Measurements from ENCODE around the gene GALNT13.

Gene GALNT13

DNA sequence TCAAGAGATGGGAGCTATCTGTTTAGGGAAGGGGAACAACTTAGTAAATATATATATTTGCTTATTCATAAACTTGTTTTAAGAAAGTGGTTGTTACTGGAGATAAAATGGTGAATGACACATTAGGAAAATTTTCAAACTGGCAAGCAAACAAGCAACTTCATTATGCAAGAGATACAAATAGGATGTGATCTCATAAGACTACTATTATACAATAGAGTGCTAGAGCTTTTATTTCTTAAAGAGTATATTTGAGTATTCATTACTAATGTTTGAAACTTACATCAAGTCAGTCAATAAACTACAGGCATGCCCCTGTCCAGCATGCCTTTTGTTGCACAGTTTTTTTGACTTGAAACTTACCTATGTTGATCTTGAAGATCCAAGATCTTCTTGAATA, 471.6 kb downstream of the GALNT13 start:
- DNase-seq (ENCODE audit: insufficient read length, low spot score) (no peak), FAIRE-seq (no peak)
- TF ChIP-seq, protein P1, sequence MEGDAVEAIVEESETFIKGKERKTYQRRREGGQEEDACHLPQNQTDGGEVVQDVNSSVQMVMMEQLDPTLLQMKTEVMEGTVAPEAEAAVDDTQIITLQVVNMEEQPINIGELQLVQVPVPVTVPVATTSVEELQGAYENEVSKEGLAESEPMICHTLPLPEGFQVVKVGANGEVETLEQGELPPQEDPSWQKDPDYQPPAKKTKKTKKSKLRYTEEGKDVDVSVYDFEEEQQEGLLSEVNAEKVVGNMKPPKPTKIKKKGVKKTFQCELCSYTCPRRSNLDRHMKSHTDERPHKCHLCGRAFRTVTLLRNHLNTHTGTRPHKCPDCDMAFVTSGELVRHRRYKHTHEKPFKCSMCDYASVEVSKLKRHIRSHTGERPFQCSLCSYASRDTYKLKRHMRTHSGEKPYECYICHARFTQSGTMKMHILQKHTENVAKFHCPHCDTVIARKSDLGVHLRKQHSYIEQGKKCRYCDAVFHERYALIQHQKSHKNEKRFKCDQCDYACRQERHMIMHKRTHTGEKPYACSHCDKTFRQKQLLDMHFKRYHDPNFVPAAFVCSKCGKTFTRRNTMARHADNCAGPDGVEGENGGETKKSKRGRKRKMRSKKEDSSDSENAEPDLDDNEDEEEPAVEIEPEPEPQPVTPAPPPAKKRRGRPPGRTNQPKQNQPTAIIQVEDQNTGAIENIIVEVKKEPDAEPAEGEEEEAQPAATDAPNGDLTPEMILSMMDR (IDR thresholded peaks at IDR 0.05; ENCODE audit: insufficient read depth, missing control alignments): no peak

DNA sequence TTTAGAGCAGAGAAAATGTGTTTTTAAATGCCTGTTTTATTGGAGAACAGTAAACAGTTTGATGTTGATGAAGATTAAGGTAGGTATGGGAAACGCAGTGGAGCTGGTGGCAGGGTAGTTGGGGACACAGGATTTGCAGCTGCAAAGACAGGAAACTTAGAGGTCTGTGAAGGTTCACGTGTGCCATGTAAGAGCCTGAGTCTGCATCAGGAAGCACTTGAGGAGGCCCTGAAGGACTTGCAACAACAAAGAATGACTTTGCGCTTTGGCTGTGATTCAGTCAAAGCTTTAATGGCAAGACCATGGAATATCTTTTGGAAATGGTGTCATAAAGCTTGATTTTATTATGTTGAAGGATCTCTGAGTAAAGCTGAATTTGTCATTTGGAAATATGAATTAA, 479.2 kb downstream of the GALNT13 start:
- TF ChIP-seq, protein P1 (IDR thresholded peaks at IDR 0.05; ENCODE audit: insufficient read depth, missing control alignments): no peak
- FAIRE-seq (no peak), DNase-seq (ENCODE audit: insufficient read length, low spot score) (no peak)

DNA sequence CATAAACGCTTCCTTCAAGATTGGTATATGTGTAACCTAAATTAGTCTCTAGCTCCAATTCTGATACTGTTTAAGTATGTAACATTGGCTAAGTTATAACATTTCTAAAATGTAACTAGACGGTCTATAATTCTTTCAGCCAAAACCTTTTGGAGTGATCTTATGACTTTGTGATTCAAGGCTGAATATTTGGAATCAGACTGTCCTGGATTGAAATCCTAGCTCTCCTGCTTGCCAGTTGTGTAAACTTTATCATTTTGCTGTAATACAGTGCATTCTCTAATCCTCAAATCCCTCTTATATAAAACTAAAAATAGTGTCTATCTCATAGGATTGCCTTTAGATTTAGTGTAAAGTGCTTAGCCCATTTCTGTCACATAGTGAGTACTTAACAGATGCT, 489.6 kb downstream of the GALNT13 start:
- TF ChIP-seq, protein P1 (IDR thresholded peaks at IDR 0.05; ENCODE audit: insufficient read depth, missing control alignments): no peak
- FAIRE-seq: peak; percentile 6
- no peak for DNase-seq (ENCODE audit: insufficient read length, low spot score)

DNA sequence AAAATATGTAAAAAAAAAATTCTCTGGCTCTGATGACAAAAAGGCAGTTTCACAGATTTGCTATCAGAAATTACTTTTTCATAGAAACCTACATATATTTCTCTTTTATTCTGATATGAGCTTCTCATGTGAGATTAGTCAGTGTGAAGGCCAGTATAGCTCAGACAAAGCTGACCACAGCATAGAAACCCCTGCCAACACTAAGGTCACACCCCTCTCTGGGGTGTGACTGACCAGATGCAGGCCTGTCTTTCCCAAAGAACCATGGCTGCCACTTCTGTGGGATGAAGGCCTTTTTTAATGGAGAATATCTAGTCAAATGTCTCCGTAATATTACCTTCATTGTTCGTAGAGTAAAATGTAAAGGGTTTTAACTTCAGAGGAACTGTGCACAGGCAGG, 496.4 kb downstream of the GALNT13 start:
- DNase-seq (ENCODE audit: insufficient read length, low spot score): no peak
- FAIRE-seq: no peak

DNA sequence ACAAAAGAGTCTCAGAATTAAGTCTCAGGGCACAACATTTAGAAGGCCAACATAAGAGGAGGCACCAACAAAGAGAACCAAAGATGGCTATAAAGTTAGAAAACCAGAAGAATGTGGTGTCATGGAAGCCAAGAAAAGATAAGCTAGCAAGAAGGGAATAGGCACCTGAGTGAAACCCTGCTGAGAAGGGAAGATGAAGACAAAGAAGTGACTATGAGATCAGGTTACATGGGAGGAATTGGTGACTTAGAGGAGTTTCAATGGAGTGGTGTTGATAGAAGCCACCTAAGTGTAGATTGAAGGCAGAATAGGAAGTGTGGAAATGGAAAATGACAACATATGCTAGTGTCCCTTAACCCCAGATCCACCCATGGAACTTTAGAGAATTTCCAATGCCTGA, 499.2 kb downstream of the GALNT13 start:
- no peak for FAIRE-seq
- TF ChIP-seq, protein P1 (IDR thresholded peaks at IDR 0.05; ENCODE audit: insufficient read depth, missing control alignments): no peak
- DNase-seq (ENCODE audit: insufficient read length, low spot score): no peak

More for the DNA sequence above, 496.4 kb downstream of the GALNT13 start:
- TF ChIP-seq, protein P1 (IDR thresholded peaks at IDR 0.05; ENCODE audit: insufficient read depth, missing control alignments): no peak

DNA sequence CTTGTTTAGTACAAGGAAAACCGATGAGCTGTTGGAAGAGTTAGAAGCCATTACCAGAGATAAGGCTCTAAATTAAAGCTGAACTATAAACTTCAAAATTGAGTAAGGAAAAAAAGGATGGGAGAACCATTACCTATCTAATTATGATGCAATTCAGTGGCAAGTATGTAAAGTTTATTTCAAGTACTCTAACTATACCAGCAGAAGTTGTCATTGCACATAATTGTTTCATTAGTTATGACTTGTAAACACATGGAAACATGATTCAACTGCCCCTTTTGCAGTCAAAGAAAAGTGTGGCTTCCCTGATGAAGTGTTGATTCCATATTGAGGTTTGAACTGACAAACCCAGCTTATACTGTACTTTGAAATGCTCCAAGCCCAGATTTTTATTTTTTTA, 502.7 kb downstream of the GALNT13 start:
- no peak for DNase-seq (ENCODE audit: insufficient read length, low spot score)
- TF ChIP-seq, protein P1 (IDR thresholded peaks at IDR 0.05; ENCODE audit: insufficient read depth, missing control alignments): no peak
- FAIRE-seq: no peak

DNA sequence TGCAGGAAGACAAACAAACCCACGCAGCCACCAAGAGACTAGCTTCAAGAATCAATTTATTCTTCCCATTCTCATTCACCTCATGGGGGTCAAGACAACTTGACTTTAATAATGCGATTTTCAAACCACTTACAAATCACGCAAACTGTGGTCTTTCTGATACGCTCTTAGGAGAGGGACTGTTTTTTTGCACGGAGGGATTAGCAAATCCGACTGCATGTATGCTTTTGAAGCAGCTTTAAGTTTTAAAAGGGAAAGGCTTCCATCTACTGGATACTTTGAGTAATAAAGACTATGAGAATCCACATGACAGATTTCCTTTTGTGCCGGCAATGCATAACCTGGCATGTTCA, 503.8 kb downstream of the GALNT13 start:
- TF ChIP-seq, protein P1 (IDR thresholded peaks at IDR 0.05; ENCODE audit: insufficient read depth, missing control alignments): peak; percentile 64
- FAIRE-seq (peak; percentile 32), DNase-seq (ENCODE audit: insufficient read length, low spot score) (no peak)
